CD14-positive monocyte (primary cell): ENCODE results near the gene INPP5A. TPM values are rescaled to one million over a fixed set of nuclear protein-coding genes. Genes with fewer than 3 reads are reported as not detected.
"Not testable (repeated sequence)": the region's sequence is repeated elsewhere in the genome, so short reads cannot be mapped to it uniquely, and the experiment has no call there.

Experiments used
- DNase-seq, 3 donors: peaks; one replicate each; pipeline ENCODE4 v3.0.0-alpha.2; 2011 to 2022
- H2AFZ ChIP-seq: 2 replicates; pipeline ENCODE4 v1.6.0; 2012; ENCODE audit warnings: mild to moderate bottlenecking, low read depth, low read length, inconsistent platforms; ENCODE audit not compliant: insufficient read depth, poor library complexity, severe bottlenecking
- H3K27ac ChIP-seq, 2 donors: 1 replicate in 1 of 2; 2 replicates in 1 of 2; pipeline ENCODE4 v1.5.1; 2012 to 2013; ENCODE audit warnings: low read length in 2 of 2, control low read depth in 1 of 2, inconsistent platforms in 1 of 2, low read depth in 1 of 2, mild to moderate bottlenecking in 1 of 2
- H3K27me3 ChIP-seq, 2 donors: one replicate each; pipeline versions ENCODE4 v1.6.0 to v1.6.1; 2011 to 2013; ENCODE audit warnings: low read length in 2 of 2; ENCODE audit not compliant: control insufficient read depth in 2 of 2, insufficient read depth in 2 of 2
- H3K36me3 ChIP-seq, 2 donors: replicated peaks in 1 of 2; 1 replicate in 1 of 2; 2 replicates in 1 of 2; pipeline versions ENCODE4 v1.5.1 to v1.6.1; 2012 to 2013; ENCODE audit warnings: low read length in 2 of 2, control low read depth in 1 of 2, inconsistent platforms in 1 of 2, mild to moderate bottlenecking in 1 of 2; ENCODE audit not compliant: insufficient read depth in 2 of 2, control insufficient read depth in 1 of 2
- H3K4me1 ChIP-seq, 2 donors: 1 replicate in 1 of 2; 2 replicates in 1 of 2; pipeline versions ENCODE4 v1.5.1 to v1.6.1; 2012 to 2013; ENCODE audit warnings: low read length in 2 of 2, control low read depth in 1 of 2, inconsistent platforms in 1 of 2, mild to moderate bottlenecking in 1 of 2, moderate library complexity in 1 of 2; ENCODE audit not compliant: insufficient read depth in 2 of 2, control insufficient read depth in 1 of 2
- H3K4me2 ChIP-seq: replicated peaks from 2 replicates; pipeline ENCODE3; 2012; ENCODE audit warnings: low read length, moderate library complexity, mild to moderate bottlenecking; ENCODE audit not compliant: poor library complexity, severe bottlenecking; ENCODE audit errors: extremely low read depth
- H3K4me3 ChIP-seq, 3 experiments: fragments of 200-600 bp in 1 of 3; sonication (generic) in 1 of 3; replicated peaks in 1 of 3; 1 replicate in 2 of 3; 2 replicates in 1 of 3; pipeline ENCODE4 v1.5.1; 2011 to 2013; ENCODE audit warnings: low read length in 3 of 3, mild to moderate bottlenecking in 3 of 3, control low read depth in 2 of 3, low read depth in 2 of 3, inconsistent platforms in 1 of 3, moderate library complexity in 1 of 3
- H3K79me2 ChIP-seq: 2 replicates; pipeline ENCODE4 v1.6.0; 2012; ENCODE audit warnings: mild to moderate bottlenecking, control low read depth, inconsistent platforms, low read length, moderate library complexity; ENCODE audit not compliant: insufficient read depth
- H3K9ac ChIP-seq: 2 replicates; pipeline ENCODE4 v1.6.0; 2017; ENCODE audit warnings: low read length, mild to moderate bottlenecking; ENCODE audit not compliant: insufficient read depth, poor library complexity, severe bottlenecking
- H3K9me3 ChIP-seq, 2 donors: replicated peaks in 1 of 2; 1 replicate in 1 of 2; 2 replicates in 1 of 2; pipeline versions ENCODE4 v1.5.1 to v1.6.1; 2012 to 2013; ENCODE audit warnings: low read length in 2 of 2, control low read depth in 1 of 2; ENCODE audit not compliant: control insufficient read depth in 1 of 2, insufficient read depth in 1 of 2
- H4K20me1 ChIP-seq: 2 replicates; pipeline ENCODE4 v1.6.0; 2012; ENCODE audit warnings: mild to moderate bottlenecking, low read length, control low read depth, moderate library complexity; ENCODE audit not compliant: insufficient read depth
- H3K27ac Mint-ChIP-seq, 7 donors: one replicate each; pipeline ENCODE4 v1.8.0; 2020; ENCODE audit warnings: mild to moderate bottlenecking in 7 of 7, mixed read lengths in 7 of 7, moderate library complexity in 6 of 7, inconsistent platforms in 2 of 7
- H3K27me3 Mint-ChIP-seq, 3 donors: one replicate each; pipeline ENCODE4 v1.8.0; 2021 to 2022; ENCODE audit warnings: low read depth in 3 of 3, mild to moderate bottlenecking in 3 of 3, mixed read lengths in 3 of 3, moderate library complexity in 3 of 3, inconsistent platforms in 1 of 3
- H3K36me3 Mint-ChIP-seq, 2 donors: one replicate each; pipeline ENCODE4 v1.8.0; 2020; ENCODE audit warnings: mixed read lengths in 2 of 2, inconsistent platforms in 1 of 2, mild to moderate bottlenecking in 1 of 2
- H3K4me1 Mint-ChIP-seq: one replicate; pipeline ENCODE4 v1.8.0; 2020; ENCODE audit warnings: mild to moderate bottlenecking, mixed read lengths
- H3K4me3 Mint-ChIP-seq, 2 donors: one replicate each; pipeline ENCODE4 v1.8.0; 2020; ENCODE audit warnings: mild to moderate bottlenecking in 2 of 2, mixed read lengths in 2 of 2, moderate library complexity in 1 of 2
- H3K9me3 Mint-ChIP-seq, 7 donors: one replicate each; pipeline ENCODE4 v1.8.0; 2020 to 2022; ENCODE audit warnings: mixed read lengths in 7 of 7, mild to moderate bottlenecking in 6 of 7, moderate library complexity in 6 of 7, inconsistent platforms in 2 of 7
- CTCF ChIP-seq: fragments of 200-600 bp; IDR thresholded peaks from one replicate; pipeline ENCODE4 v1.8.0; 2022; ENCODE audit warnings: antibody characterized with exemption, mild to moderate bottlenecking
- WGBS: methylation state at CpG from one replicate; pipeline ENCODE4 v1.1.5; 2013; ENCODE audit warnings: missing lambda C conversion rate; ENCODE audit not compliant: insufficient coverage; 5-methylcytosine and 5-hydroxymethylcytosine counted together
- intact Hi-C, 2 donors: fragments of 100-400 bp; cut with micrococcal nuclease; formaldehyde crosslinking; loops; one replicate each; pipeline versions ENCODE4 v1.15.0 to v1.15.1; 2023
- polyA plus RNA-seq, 3 donors: library from polyadenylated mRNA; depleted of rRNA in 1 of 3; unstranded in 2 of 3; stranded (reverse) in 1 of 3; fragments of 300-500 nt in 2 of 3; fragments of >200 nt in 1 of 3; fragmentation: Illumina TruSeq in 2 of 3; gene quantifications; 1 replicate in 2 of 3; 2 replicates in 1 of 3; pipeline ENCODE4 v1.2.3, GENCODE V29; 2012 to 2021

INPP5A gene
- polyA plus RNA-seq, 3 donors, result 0.87 to 17.2 (median 2.9) TPM

- intact Hi-C loops, result no loop called here
- Histone ChIP-seq H3K4me1 (no peaks in the 10 kb centered on the region), H3K4me2 (no peak overlapping the region), H3K9me3 (no peaks in the 10 kb centered on the region), H3K36me3 (peaks cover 0 to 5% of the 10 kb centered on the region in 2 donors), H4K20me1 (peaks cover 16% of the 10 kb centered on the region), H3K9ac (no peak overlapping the region), H3K27ac (no peak overlapping the region), H2AFZ (no peak overlapping the region), H3K27me3 (no peaks in the 10 kb centered on the region), H3K79me2 (no peaks in the 10 kb centered on the region), H3K4me3 (no peak overlapping the region)
- peaks cover 0 to 8% (median 3%) of the 10 kb centered on the region in 7 donors for H3K9me3 Mint-ChIP-seq
- DNase-seq, result no peak
- H3K4me3 Mint-ChIP-seq, result no peak overlapping the region
- H3K36me3 Mint-ChIP-seq, result peaks cover 17 to 40% of the 10 kb centered on the region in 2 donors
- peak overlapping the region in 1 of 7 donors; percentile 37 for H3K27ac Mint-ChIP-seq
- H3K4me1 Mint-ChIP-seq, result peaks cover 2% of the 10 kb centered on the region
- H3K27me3 Mint-ChIP-seq, result no peaks in the 10 kb centered on the region
- TF ChIP-seq CTCF, result no peak
- 94% methylated on average over 9 of the region's 12 CpGs for WGBS
These were observed 133.1 kb downstream of the INPP5A start for GRCh38 chr10:132670546-132671227.

GRCh38 chr10:132671228-132672154 lies 133.9 kb downstream of the INPP5A start:
- Mint-ChIP-seq H3K27me3 (no peaks in the 10 kb centered on the region), H3K9me3 (peaks cover 0 to 8% (median 3%) of the 10 kb centered on the region in 7 donors), H3K36me3 (peaks cover 17 to 43% of the 10 kb centered on the region in 2 donors), H3K4me1 (no peaks in the 10 kb centered on the region), H3K27ac (no peak overlapping the region), H3K4me3 (no peak overlapping the region)
- DNase-seq, result no peak
- peaks cover 15% of the 10 kb centered on the region for H4K20me1 ChIP-seq
- no peak overlapping the region for H3K27ac ChIP-seq
- intact Hi-C loops, result no loop called here
- H3K9me3 ChIP-seq, result no peaks in the 10 kb centered on the region
- peaks cover 0 to 5% of the 10 kb centered on the region in 2 donors for H3K36me3 ChIP-seq
- H3K9ac ChIP-seq, result no peak overlapping the region
- no peak overlapping the region for H3K4me2 ChIP-seq
- H3K79me2 ChIP-seq, result no peaks in the 10 kb centered on the region
- WGBS, result 96% methylated on average over 19 of the region's 25 CpGs
- no peaks in the 10 kb centered on the region for H3K4me1 ChIP-seq
- H3K27me3 ChIP-seq, result no peaks in the 10 kb centered on the region
- H2AFZ ChIP-seq, result no peak overlapping the region
- TF ChIP-seq CTCF, result no peak
- H3K4me3 ChIP-seq, result no peak overlapping the region

GRCh38 chr10:132673746-132674145 lies 136.2 kb downstream of the INPP5A start:
- H3K4me1 Mint-ChIP-seq, H3K27ac Mint-ChIP-seq, H3K4me3 Mint-ChIP-seq, H3K4me3 ChIP-seq, H3K4me2 ChIP-seq, H3K4me1 ChIP-seq, H3K27ac ChIP-seq, H3K9me3 Mint-ChIP-seq, H3K27me3 ChIP-seq, H2AFZ ChIP-seq, H3K9me3 ChIP-seq, intact Hi-C loops, DNase-seq, H3K79me2 ChIP-seq, H3K27me3 Mint-ChIP-seq, H3K9ac ChIP-seq: not testable (repeated sequence)
- peaks cover 0 to 14% of the 10 kb centered on the region in 2 donors for H3K36me3 ChIP-seq
- peaks cover 16 to 49% of the 10 kb centered on the region in 2 donors for H3K36me3 Mint-ChIP-seq
- 100% methylated on average over 2 of the region's 4 CpGs for WGBS
- peaks cover 13% of the 10 kb centered on the region for H4K20me1 ChIP-seq
